GM18520 (cell line): Measurements from ENCODE around the gene PCDHGA6.
"Not testable (repeated sequence)": the region's sequence is repeated elsewhere in the genome, so short reads cannot be mapped to it uniquely, and the experiment has no call there.

Experiments used
- ATAC-seq: cut with Tn5 transposase; IDR thresholded peaks from one replicate; pipeline ENCODE4 v1.9.1; 2021; ENCODE audit not compliant: unreplicated experiment

PCDHGA6 gene

GRCh38 chr5:141373673-141374317, at the start of gene PCDHGA6:
Gene PCDHGA6 (plus strand): TSS chr5:141373891. CDS start chr5:141374084, 193 bp downstream.
- ATAC-seq, result no peak

GRCh38 chr5:141326088-141326854, 47.4 kb upstream of the PCDHGA6 start:
- ATAC-seq, result no peak

GRCh38 chr5:141328231-141328630, 45.5 kb upstream of the PCDHGA6 start:
- no peak for ATAC-seq

GRCh38 chr5:141330299-141331080, 43.2 kb upstream of the PCDHGA6 start, which contains the start of gene PCDHGA1:
Gene PCDHGA1 (plus strand): TSS chr5:141330514.
- no peak for ATAC-seq

GRCh38 chr5:141332571-141332970, 41.1 kb upstream of the PCDHGA6 start:
- not testable (repeated sequence) for ATAC-seq

GRCh38 chr5:141338538-141339306, 35.0 kb upstream of the PCDHGA6 start, which contains the start of gene PCDHGA2:
Gene PCDHGA2 (plus strand): TSS chr5:141338760.
- no peak for ATAC-seq

GRCh38 chr5:141340781-141341354, 32.8 kb upstream of the PCDHGA6 start:
- ATAC-seq, result not testable (repeated sequence)

- no peak for ATAC-seq
Observed at GRCh38 chr5:141342773-141343172, 30.9 kb upstream of the PCDHGA6 start.

- ATAC-seq, result no peak
Observed at GRCh38 chr5:141343242-141343952, 30.3 kb upstream of the PCDHGA6 start, which contains the start of gene PCDHGA3. Gene PCDHGA3 (plus strand): TSS chr5:141343829. CDS start chr5:141344034, 205 bp downstream.

GRCh38 chr5:141343953-141344463, 29.7 kb upstream of the PCDHGA6 start:
- no peak for ATAC-seq

GRCh38 chr5:141345327-141345726, 28.4 kb upstream of the PCDHGA6 start:
- no peak for ATAC-seq

GRCh38 chr5:141346017-141346416, 27.7 kb upstream of the PCDHGA6 start:
- ATAC-seq, result not testable (repeated sequence)

- no peak for ATAC-seq
Observed at GRCh38 chr5:141349917-141350619, 23.6 kb upstream of the PCDHGA6 start, which contains the start of gene PCDHGB1. Gene PCDHGB1 (plus strand): TSS chr5:141350099. CDS start chr5:141350261, 162 bp downstream.

- ATAC-seq, result no peak
Observed at GRCh38 chr5:141351591-141351990, 22.1 kb upstream of the PCDHGA6 start.

GRCh38 chr5:141354900-141355469, 18.7 kb upstream of the PCDHGA6 start, which contains the start of gene PCDHGA4:
Gene PCDHGA4 (plus strand): TSS chr5:141355021. CDS start chr5:141355108, 87 bp downstream.
- no peak for ATAC-seq

GRCh38 chr5:141355641-141356040, 18.1 kb upstream of the PCDHGA6 start:
- ATAC-seq, result no peak

GRCh38 chr5:141356133-141356532, 17.6 kb upstream of the PCDHGA6 start:
- no peak for ATAC-seq

- ATAC-seq, result no peak
Observed at GRCh38 chr5:141356950-141357349, 16.7 kb upstream of the PCDHGA6 start.
